PC-9 (cell line): Measurements from ENCODE around the gene AKAP12. TPM values are rescaled to one million over a fixed set of nuclear protein-coding genes. Genes with fewer than 3 reads are reported as not detected.

Experiments
- BruUV-seq: library from RNA; stranded (reverse); fragments of 400-500 nt; replicated peaks from 2 replicates; lab custom pipeline; 2021; lab: Mats Ljungman, UMichigan
- CTCF ChIA-PET: fragments of 300-600 bp; sonication (Branson Sonifier 250); formaldehyde crosslinking; loops from one replicate; lab custom pipeline; 2022; ENCODE audit warnings: antibody characterized with exemption; lab: Charles Lee
- POLR2A ChIA-PET: fragments of 300-600 bp; sonication (Branson Sonifier 250); formaldehyde crosslinking; loops from one replicate; lab custom pipeline; 2022; ENCODE audit warnings: antibody characterized with exemption; ENCODE audit not compliant: unreplicated experiment; lab: Charles Lee
- DNase-seq, 2 experiments: peaks; one replicate each; pipeline versions ENCODE4 v3.0.0 to v3.0.0-alpha.2; 2015 to 2022; ENCODE audit warnings: mixed read lengths in 1 of 2
- H2AFZ ChIP-seq: fragments of 200-600 bp; sonication (generic); 2 replicates; pipeline ENCODE4 v1.8.1; 2017; ENCODE audit warnings: antibody characterized with exemption
- H3F3A ChIP-seq: fragments of 200-600 bp; sonication (generic); 2 replicates; pipeline ENCODE4 v1.8.1; 2017; ENCODE audit warnings: antibody characterized with exemption, mild to moderate bottlenecking, low read depth; ENCODE audit not compliant: insufficient read depth
- H3K27ac ChIP-seq: fragments of 200-600 bp; sonication (generic); 2 replicates; pipeline ENCODE4 v1.6.1; 2016; ENCODE audit warnings: mixed run types
- H3K27me3 ChIP-seq: fragments of 200-600 bp; sonication (generic); 2 replicates; pipeline ENCODE4 v1.6.1; 2016; ENCODE audit warnings: low read depth, mixed run types; ENCODE audit not compliant: insufficient read depth
- H3K36me3 ChIP-seq: fragments of 200-600 bp; sonication (generic); 2 replicates; pipeline ENCODE4 v1.6.1; 2016; ENCODE audit warnings: low read depth, mixed run types
- H3K4me1 ChIP-seq: fragments of 200-600 bp; sonication (generic); replicated peaks from 2 replicates; pipeline ENCODE4 v1.6.1; 2016; ENCODE audit warnings: mixed run types; ENCODE audit not compliant: insufficient read depth
- H3K4me2 ChIP-seq: fragments of 200-600 bp; sonication (generic); 2 replicates; pipeline ENCODE4 v1.6.1; 2017; ENCODE audit warnings: mixed run types
- H3K4me3 ChIP-seq: fragments of 200-600 bp; sonication (generic); 2 replicates; pipeline ENCODE4 v1.6.1; 2016; ENCODE audit warnings: mixed run types
- H3K79me2 ChIP-seq: fragments of 200-600 bp; sonication (generic); 2 replicates; pipeline ENCODE4 v1.6.1; 2017; ENCODE audit warnings: low read depth, mixed run types
- H3K9me2 ChIP-seq: fragments of 200-600 bp; sonication (generic); 2 replicates; pipeline ENCODE4 v1.8.1; 2017; ENCODE audit warnings: mild to moderate bottlenecking; ENCODE audit not compliant: insufficient read depth
- H3K9me3 ChIP-seq: fragments of 200-600 bp; sonication (generic); 2 replicates; pipeline ENCODE4 v1.8.1; 2016; ENCODE audit warnings: low read depth; ENCODE audit not compliant: insufficient read depth
- H4K20me1 ChIP-seq: fragments of 200-600 bp; sonication (generic); 2 replicates; pipeline ENCODE4 v1.8.1; 2017; ENCODE audit not compliant: insufficient read depth
- CTCF ChIP-seq: fragments of 200-600 bp; sonication (generic); conservative IDR thresholded peaks from 2 replicates; pipeline ENCODE4 v1.6.1; 2017; ENCODE audit warnings: mixed run types, antibody characterized with exemption, mild to moderate bottlenecking, moderate library complexity
- EZH2 ChIP-seq: fragments of 200-600 bp; sonication (generic); IDR thresholded peaks from 2 replicates; pipeline ENCODE4 v1.8.0; 2017; ENCODE audit warnings: antibody characterized with exemption, low read depth
- intact Hi-C: fragments of 100-400 bp; cut with micrococcal nuclease; formaldehyde crosslinking; loops from one replicate; pipeline ENCODE4 v1.10.0; 2022; ENCODE audit not compliant: unreplicated experiment
- total RNA-seq: library from RNA; stranded (reverse); gene quantifications from 2 replicates; pipeline ENCODE4 v1.2.3, GENCODE V29; 2021

AKAP12 gene
- total RNA-seq, 1 experiment from 2014 or later: 12.6 TPM

GRCh38 chr6:151307501-151307900, 67.7 kb downstream of the AKAP12 start:
- no peaks in the 10 kb centered on the region for H3K9me3 ChIP-seq
- ChIA-PET POLR2A (no interaction called here), CTCF (no interaction called here)
- H3K4me1 ChIP-seq: peaks cover 10% of the 10 kb centered on the region; the same call in 1 of the 2 replicates
- H3F3A ChIP-seq: peaks cover 6% of the 10 kb centered on the region; the same call in 1 of the 2 replicates
- H3K27me3 ChIP-seq: no peaks in the 10 kb centered on the region
- no peaks in the 10 kb centered on the region for H3K9me2 ChIP-seq
- no peak overlapping the region for H3K4me3 ChIP-seq
- H2AFZ ChIP-seq: no peak overlapping the region
- H4K20me1 ChIP-seq: no peaks in the 10 kb centered on the region
- no peak for DNase-seq
- TF ChIP-seq EZH2: no peak
- TF ChIP-seq CTCF: no peak
- no peak overlapping the region for H3K4me2 ChIP-seq
- no peak overlapping the region for H3K27ac ChIP-seq
- no peaks in the 10 kb centered on the region for H3K36me3 ChIP-seq
- no TSS peak for BruUV-seq
- no peaks in the 10 kb centered on the region for H3K79me2 ChIP-seq
- intact Hi-C loops: no loop called here

DNA sequence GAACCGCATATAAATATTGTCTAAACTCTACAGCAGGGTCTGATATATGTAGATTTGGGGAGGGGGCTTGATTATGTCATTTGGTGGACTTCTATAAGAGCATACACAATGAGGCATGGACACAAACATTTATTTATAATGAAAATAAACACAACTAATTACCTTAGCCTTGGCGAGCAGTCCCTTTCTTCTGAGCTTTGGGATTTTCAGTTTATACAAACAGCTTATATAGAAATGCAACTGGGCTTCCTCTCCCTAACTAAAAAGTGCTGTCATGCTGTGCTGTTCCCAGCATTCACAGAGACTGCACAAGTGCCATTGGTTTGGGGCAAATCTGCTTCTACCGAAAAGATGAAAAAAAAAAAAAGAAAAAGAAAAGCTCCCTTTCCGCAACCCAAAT, 69.9 kb downstream of the AKAP12 start:
- ChIA-PET CTCF (interaction anchor here (0.6 to 0.7 kb wide), 2 partner anchors 1029 to 1057 kb away, joined by 3 read pairs; no protein-coding TSS in a partner anchor), POLR2A (no interaction called here)
- Histone ChIP-seq H4K20me1 (no peaks in the 10 kb centered on the region), H3F3A (peaks cover 6% of the 10 kb centered on the region; the same call in 1 of the 2 replicates), H3K4me1 (peaks cover 10% of the 10 kb centered on the region; the same call in 1 of the 2 replicates), H3K9me3 (no peaks in the 10 kb centered on the region), H3K36me3 (no peaks in the 10 kb centered on the region), H3K79me2 (no peaks in the 10 kb centered on the region), H3K4me3 (no peak overlapping the region), H3K27me3 (no peaks in the 10 kb centered on the region), H3K4me2 (no peak overlapping the region), H2AFZ (no peak overlapping the region), H3K9me2 (no peaks in the 10 kb centered on the region), H3K27ac (no peak overlapping the region)
- no TSS peak for BruUV-seq
- no peak for DNase-seq
- TF ChIP-seq EZH2 (no peak), CTCF (no peak)
- intact Hi-C loops: no loop called here

- DNase-seq: no peak
- Histone ChIP-seq H2AFZ (no peak overlapping the region), H3K4me2 (no peak overlapping the region), H3K79me2 (no peaks in the 10 kb centered on the region), H3K4me1 (peaks cover 10% of the 10 kb centered on the region; the same call in 1 of the 2 replicates), H3K9me3 (no peaks in the 10 kb centered on the region), H3K4me3 (no peak overlapping the region), H3K27ac (no peak overlapping the region), H3K9me2 (no peaks in the 10 kb centered on the region), H3F3A (peaks cover 6% of the 10 kb centered on the region; the same call in 1 of the 2 replicates), H4K20me1 (no peaks in the 10 kb centered on the region), H3K36me3 (no peaks in the 10 kb centered on the region), H3K27me3 (no peaks in the 10 kb centered on the region)
- CTCF ChIA-PET: interaction anchor here (0.6 to 0.7 kb wide), 2 partner anchors 1028 to 1057 kb away, joined by 3 read pairs; no protein-coding TSS in a partner anchor
- intact Hi-C loops: no loop called here
- POLR2A ChIA-PET: no interaction called here
- no TSS peak for BruUV-seq
- TF ChIP-seq EZH2: no peak
- no peak for TF ChIP-seq CTCF
Observed at GRCh38 chr6:151310279-151310678, 70.5 kb downstream of the AKAP12 start.
